SK-N-DZ (cell line): Measurements from ENCODE around the gene DNAJB14.

Experiments
- DNase-seq: peaks from one replicate; pipeline ENCODE4 v3.0.0-alpha.2; 2015; ENCODE audit warnings: low spot score

Gene DNAJB14

DNA sequence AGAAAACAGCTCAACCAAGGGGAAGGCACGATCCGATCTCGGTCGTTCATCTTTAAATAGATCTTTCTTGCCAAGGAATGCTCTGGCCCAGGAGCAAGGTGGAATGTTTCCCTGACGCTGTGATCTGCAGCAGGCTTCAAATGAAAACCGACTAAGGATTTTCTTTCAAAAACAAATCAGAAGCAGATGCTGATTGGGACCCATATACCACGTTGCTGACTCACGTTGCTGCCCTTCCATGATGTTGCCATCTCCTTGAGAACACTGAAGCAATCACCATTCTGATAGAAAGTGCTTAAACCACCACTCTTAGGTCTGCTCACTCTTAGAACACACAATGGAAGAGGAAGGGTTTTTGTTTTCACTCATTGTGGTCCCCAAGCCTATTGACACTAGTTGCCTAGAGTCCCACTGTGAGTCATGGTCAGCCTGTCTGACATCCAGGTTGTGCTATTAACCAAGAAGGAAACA is 78.3 kb downstream of the DNAJB14 start:
- DNase-seq = no peak

DNA sequence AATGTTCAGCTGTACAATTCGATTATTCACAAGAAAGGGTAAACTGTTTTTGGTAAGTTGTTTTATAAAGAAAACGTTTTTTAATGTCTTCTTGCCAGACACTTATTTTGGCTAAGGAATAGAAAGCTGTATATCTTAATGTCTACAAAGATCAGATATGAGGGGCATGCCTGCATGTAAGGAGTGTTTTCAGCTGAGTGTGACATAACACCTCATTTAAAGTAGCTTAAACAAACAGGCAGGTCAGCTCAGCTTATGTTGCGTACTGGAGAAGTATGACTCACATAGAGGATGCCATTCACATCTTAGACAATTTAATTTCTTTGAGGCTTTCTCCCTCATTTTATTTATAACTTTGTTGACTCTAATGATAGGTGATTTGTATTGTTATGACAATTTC is 82.6 kb downstream of the DNAJB14 start:
- no peak for DNase-seq

DNA sequence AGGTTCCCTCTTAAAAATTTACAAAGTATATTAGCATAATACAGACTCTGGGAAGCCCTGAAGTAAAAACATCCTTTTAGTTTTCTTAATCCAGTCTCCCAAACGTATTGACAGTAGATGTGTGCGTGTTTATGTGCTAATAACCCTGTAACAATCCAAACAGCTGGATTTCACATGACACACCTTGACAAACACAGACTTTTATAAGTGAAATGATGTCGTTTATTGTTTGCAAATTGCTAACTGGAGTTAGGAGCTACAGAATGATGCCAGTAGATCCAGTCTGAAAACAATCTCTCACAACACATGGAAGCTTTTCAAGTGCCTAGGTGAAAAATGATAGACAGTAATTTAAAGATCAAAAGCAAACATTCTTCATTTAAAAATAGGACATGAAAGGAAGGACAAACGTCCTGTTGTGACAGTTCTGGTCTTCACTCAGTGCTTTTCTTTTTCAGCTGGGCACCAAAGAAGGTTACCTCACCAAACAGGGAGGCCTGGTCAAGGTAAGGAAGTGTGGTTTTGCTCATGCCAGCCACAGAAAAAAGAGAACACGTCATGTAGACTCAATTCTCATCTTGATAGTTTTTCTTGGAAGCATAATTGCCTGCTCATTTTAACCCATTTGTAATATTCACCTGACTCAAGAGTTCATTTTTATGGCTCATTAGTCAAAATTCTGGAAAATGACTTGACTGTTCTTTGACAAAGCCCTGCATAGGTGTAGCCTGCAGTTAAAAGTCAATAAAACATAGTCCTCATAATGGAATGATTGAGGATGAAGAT is 85.1 kb downstream of the DNAJB14 start:
- no peak for DNase-seq

DNA sequence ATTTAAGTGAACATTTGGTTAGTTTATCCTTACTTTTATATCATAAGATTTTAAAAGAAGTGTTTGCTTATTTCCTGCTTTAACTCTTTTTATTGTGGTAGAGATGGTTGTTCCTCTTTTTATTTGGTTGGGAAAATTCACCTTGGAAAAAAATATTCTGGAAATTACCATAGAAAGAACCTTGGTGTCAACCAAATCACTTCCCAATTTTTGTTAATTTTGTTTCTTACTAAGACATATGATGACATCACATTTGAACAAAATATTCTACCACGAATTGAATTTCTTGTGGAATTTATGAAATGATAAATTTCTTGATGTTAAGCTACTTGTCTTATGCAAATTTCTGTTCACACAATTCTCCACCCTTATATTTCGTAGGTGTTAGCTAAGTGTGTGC is 85.9 kb downstream of the DNAJB14 start:
- no peak for DNase-seq

DNA sequence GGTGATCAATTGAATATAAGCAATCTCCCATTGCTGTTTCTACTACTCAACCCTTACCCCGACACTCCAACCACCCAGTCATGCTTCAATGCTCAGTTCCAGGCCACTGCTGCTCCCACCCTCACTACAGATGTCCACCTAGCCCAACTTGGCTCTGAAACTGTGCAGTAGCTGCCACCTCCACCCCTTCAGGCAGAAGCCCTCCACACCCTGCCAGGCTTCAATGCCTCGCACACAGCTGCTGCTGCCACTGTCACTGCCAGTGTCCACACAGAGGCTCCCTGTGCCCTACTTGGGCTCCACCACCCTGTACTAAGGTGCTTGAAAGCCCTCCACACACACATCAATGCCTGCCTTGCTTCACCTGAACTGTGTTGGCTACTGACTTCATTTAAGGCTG is 86.8 kb downstream of the DNAJB14 start:
- no peak for DNase-seq

DNA sequence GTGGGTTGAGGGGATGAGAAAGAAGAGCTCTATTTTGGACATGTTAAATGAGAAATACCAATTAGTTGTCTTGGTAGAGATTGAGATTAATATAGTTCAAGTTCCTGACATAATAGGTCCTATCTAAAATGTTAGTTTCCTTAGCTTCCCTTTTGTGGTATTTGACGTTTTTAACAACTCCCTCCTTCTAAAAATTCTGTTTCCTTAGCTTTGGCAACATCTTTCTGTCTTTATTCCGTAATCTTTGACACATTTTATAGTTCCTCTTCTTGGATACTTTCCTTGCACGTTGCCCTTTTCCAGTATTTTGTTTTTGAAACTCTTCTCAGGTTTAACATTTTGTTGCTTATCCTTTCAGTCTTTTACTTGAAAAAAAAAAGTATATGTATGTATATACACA is 89.1 kb downstream of the DNAJB14 start:
- DNase-seq = no peak

DNA sequence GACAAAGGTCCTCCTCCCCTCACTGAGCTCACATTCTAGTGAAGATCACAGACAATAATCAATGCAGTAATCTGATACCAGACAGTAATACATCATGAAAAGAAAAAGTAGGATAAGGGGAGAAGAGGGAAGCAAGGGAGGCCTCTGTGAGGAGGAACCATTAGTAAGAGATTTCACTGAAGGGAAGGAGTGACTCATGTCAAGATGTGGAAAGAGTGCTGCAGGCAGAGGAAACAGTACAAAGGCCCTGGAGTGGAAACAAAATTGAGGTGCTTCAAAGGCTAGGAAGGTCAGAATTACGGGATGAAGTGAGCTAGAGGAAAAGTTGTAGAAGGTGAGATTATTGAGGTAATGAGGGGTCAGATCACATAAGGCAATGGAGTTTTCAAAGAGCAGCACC is 90.3 kb downstream of the DNAJB14 start:
- DNase-seq = no peak

DNA sequence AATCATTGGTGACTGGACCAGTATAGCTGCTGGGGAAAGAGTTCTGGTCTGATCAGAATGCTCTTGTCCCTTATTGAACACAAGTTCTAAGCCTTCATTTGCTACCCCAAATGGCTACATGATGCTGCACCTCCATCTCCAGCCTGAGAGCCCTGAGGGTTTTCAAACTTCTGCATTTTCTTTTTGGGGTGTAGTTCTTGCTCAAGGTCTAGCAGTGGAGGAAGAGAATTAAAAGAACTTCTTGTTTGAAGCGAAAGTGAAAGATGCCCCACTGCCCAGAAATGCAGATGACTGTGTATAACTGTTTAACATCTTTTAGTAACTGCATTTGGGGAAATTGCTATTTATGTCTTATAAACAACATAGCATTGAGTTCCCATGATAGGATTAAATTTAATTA is 90.7 kb downstream of the DNAJB14 start:
- DNase-seq = no peak

DNA sequence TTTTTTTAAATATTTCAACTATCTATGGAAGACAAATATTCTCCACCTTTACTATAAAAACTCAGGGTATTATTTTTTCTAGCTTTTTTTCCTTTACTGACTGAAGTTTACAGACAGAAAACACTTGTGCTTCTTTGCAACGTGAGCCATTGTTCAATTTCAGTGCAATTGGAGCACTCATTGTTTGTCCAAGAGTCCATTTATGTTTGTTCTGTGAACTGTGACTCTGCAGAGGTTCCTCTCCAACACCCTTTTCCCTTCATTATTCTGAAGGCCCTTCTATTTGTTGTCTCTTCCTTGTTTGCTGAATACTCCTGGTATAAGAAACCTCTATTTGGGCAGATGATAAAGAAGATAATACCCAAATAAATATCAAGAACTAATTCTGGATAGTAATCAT is 92.4 kb downstream of the DNAJB14 start:
- no peak for DNase-seq

DNA sequence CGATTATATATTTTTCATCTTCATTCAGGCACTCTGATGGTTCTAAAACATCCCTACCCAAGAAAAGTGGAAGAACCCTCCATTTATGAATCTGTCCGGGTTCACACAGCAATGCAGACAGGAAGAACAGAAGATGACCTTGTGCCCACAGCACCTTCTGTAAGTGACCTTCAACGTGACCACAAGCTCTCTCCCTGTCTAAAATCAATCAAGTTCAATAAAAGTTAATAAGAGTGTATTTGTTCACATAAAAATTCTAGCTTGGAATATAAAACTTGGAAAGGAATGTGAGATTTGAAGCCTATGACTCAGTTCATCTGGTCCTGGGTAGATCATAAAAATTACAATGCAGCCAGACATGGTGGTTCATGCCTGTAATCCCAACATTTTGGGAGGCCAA is 93.2 kb downstream of the DNAJB14 start:
- no peak for DNase-seq

DNA sequence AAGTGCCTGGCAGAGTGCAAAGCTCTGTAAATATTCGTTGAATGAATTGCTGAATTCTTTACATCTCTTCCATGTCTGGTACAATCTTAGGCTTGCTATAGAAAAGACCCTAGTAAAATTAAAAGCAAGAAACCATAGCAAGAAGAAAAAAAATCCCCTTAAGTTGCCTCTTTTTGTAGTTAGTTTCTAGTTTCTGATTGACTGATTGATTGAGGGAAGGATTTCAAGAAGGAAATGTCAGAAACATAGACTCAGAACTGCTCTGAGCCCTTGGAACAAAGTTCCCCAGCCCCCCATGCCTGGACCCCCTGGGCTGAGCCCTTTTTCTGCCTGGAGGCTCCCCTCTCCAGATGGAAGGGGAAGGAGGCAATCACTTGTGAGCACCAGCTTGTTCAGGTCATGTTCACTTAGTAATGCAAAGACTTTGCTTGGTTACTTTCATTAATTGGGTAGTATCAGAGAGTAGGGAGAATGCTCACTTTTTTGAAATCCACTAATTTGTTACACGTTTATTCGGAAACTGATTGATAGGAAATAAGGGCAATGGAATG is 94.1 kb downstream of the DNAJB14 start:
- DNase-seq = no peak

DNA sequence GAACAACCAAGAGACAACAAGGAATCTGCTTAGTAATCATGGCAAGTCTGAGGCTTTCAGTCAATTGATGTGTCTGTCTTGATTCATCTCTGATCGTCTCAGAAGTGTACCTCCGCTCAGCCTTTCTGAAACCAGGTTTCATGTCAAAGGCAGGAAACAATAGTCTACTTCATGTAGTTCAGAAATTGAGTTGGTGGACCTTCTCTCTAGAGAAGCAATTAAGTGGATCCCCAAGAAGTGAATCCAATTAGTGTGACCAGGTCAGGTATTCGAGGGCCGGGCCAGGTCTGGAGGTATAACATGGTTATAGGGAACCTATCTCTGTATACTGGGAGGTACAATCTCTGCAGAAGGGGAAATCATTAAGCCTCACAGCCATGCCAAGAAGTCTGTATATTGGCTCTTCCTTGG is 97.8 kb downstream of the DNAJB14 start:
- DNase-seq = no peak

DNA sequence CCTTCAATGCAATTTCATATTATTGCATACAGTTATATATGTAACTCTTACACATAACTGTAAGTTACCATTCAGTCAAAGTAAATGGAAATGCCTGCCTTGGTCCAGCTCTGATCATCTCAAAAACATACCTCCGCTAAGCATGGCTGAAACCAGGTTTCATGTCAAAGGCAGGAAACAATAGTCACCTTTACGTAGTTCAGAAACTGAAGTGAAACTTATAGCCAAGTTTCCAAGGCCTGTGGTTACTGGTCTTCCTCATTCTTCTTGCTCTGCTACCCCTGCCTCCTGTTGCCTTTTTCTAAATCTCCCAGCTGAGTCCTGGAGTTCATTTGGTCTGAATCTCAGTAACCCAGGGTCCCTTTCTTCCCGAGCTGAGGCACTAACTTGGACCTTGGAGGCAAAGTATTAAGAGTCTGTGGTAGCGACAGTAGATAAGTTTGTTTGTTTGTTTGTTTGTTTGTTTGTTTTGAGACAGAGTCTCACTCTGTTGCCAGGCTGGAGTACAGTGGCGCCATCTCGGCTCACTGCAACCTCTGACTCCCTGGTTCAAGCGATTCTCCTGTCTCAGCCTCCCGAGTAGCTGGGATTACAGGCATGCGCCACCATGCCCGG is 98.9 kb downstream of the DNAJB14 start:
- DNase-seq = no peak

DNA sequence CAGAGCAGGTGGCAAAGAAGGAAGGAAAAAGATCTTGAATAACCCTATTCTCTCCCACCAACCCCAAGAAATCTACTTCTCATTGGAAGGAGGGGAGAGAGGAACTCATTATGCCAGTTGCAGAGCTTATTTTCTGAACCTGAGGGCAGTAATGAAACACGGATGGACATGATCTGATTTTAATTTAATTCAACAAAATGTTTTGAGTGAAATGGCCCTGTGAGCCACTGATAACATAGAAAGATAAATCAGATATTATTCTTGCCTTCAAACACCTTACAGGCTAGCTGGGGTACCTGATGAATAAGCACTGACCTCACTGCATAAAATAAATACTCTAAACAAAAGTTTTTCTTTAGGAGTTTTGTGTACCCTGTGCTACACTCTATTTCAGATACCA is 99.5 kb downstream of the DNAJB14 start:
- DNase-seq = no peak
